HepG2 (cell line): Measurements from ENCODE around the gene SLC26A3.

Experiments
- ESRRA ChIP-seq: sonication (generic); formaldehyde crosslinking; IDR thresholded peaks from 2 replicates; pipeline ENCODE4 v1.5.1; 2020; ENCODE audit warnings: mild to moderate bottlenecking, low read depth, missing genetic modification reagents
- TF ChIP-seq, protein P1 (sequence below): fragments of 450-650 bp; IDR thresholded peaks from 2 replicates; pipeline ENCODE4 v1.6.1; 2017; ENCODE audit warnings: mild to moderate bottlenecking

DNA sequence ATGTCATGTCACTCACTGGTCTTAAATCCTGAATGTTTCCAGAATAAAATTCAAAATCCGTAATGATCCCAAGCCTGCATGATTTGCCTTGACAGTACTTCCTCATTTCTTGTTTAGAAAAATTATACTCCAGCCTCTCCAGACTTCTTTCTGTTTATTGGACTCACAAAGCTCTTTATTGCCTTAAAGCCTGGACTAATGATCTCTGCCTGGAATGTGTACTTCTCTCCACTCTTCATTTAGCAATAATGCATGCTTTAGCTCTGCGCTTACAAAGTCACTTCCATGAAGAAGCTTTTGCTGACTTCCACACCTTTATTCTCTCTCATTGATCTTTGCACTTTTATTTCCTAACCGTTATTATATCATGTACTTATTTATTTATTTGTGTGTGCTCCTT lies 27.4 kb upstream of the SLC26A3 start:
- no peak for TF ChIP-seq ESRRA
- TF ChIP-seq, protein P1, sequence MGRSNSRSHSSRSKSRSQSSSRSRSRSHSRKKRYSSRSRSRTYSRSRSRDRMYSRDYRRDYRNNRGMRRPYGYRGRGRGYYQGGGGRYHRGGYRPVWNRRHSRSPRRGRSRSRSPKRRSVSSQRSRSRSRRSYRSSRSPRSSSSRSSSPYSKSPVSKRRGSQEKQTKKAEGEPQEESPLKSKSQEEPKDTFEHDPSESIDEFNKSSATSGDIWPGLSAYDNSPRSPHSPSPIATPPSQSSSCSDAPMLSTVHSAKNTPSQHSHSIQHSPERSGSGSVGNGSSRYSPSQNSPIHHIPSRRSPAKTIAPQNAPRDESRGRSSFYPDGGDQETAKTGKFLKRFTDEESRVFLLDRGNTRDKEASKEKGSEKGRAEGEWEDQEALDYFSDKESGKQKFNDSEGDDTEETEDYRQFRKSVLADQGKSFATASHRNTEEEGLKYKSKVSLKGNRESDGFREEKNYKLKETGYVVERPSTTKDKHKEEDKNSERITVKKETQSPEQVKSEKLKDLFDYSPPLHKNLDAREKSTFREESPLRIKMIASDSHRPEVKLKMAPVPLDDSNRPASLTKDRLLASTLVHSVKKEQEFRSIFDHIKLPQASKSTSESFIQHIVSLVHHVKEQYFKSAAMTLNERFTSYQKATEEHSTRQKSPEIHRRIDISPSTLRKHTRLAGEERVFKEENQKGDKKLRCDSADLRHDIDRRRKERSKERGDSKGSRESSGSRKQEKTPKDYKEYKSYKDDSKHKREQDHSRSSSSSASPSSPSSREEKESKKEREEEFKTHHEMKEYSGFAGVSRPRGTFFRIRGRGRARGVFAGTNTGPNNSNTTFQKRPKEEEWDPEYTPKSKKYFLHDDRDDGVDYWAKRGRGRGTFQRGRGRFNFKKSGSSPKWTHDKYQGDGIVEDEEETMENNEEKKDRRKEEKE = no peak
